A673 (cell line): Measurements from ENCODE around the gene MINDY4.

ENCODE experiments used
- EZH2 ChIP-seq: fragments of 200-600 bp; sonication (generic); IDR thresholded peaks from 2 replicates; pipeline ENCODE4 v1.6.1; 2017; ENCODE audit warnings: borderline replicate concordance, low read depth, mild to moderate bottlenecking, mixed read lengths, antibody characterized with exemption, low read length; ENCODE audit not compliant: poor library complexity, severe bottlenecking
- TF ChIP-seq, protein P1 (sequence below): fragments of 300-800, 200-600 bp; sonication (generic); conservative IDR thresholded peaks from 2 replicates; pipeline ENCODE4 v1.5.1; 2017; ENCODE audit warnings: low read depth, mild to moderate bottlenecking, antibody characterized with exemption, low read length, moderate library complexity, mixed read lengths

DNA sequence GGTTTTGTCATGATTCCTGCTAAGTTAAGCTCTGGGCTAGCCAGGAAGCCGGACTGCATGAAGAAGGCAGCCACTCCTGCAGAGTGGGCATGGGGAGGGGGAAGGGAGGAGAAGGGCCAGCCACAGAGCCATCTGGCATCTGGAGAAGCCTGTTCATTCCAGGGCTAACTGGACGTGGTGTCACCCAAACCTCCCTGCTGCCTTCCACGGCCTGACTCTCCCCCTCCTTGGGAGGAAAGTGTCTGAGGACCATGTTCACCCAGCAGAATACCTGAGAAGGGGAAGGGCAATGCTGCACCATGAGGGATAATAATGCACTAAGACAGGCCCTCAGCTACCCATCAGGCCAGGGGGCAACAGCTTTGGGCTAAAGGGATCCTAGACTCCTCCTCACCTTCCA lies 155.8 kb downstream of the MINDY4 start:
- TF ChIP-seq, protein P1, sequence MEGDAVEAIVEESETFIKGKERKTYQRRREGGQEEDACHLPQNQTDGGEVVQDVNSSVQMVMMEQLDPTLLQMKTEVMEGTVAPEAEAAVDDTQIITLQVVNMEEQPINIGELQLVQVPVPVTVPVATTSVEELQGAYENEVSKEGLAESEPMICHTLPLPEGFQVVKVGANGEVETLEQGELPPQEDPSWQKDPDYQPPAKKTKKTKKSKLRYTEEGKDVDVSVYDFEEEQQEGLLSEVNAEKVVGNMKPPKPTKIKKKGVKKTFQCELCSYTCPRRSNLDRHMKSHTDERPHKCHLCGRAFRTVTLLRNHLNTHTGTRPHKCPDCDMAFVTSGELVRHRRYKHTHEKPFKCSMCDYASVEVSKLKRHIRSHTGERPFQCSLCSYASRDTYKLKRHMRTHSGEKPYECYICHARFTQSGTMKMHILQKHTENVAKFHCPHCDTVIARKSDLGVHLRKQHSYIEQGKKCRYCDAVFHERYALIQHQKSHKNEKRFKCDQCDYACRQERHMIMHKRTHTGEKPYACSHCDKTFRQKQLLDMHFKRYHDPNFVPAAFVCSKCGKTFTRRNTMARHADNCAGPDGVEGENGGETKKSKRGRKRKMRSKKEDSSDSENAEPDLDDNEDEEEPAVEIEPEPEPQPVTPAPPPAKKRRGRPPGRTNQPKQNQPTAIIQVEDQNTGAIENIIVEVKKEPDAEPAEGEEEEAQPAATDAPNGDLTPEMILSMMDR, result no peak
- no peak for TF ChIP-seq EZH2
